ENCODE measurements around the gene CD24. TPM values are rescaled to one million over a fixed set of nuclear protein-coding genes. Genes with fewer than 3 reads are reported as not detected.
A peak's percentile ranks its signal among the peaks of the same experiment; 100 is the strongest.

Gene CD24
- total RNA-seq, 6 experiments from 2014 or later = 7.1 to 140 (median 55.5) TPM

DNA sequence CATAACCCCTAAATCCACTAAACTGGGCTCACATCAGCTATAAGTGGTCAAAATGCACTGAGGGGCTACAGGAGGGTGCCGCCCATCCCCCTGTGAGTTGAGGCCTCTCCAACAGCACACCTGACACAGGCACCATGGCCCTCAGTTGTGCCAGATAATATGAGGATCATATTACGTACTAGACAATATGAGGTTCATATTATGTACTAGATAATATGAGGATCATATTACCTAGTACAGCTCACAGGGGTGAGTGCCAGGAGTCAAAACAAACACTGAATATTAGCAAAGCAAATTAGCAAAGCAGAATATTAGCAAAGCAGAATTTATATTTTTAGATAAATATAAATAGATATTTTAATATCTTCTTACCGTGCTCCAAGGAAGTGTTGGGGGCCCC is 35.3 kb downstream of the CD24 start:
- H3K4me3 ChIP-seq = no peak overlapping the region
- H3K4me1 ChIP-seq = no peaks in the 10 kb centered on the region
- H3K9me3 ChIP-seq = no peaks in the 10 kb centered on the region
- H3K27ac ChIP-seq = no peak overlapping the region
- intact Hi-C loops (cut with DNase I) = no loop called here
- no peaks in the 10 kb centered on the region for H3K27me3 ChIP-seq
- H3K36me3 ChIP-seq = no peaks in the 10 kb centered on the region
- ATAC-seq (no peak), DNase-seq (no peak)
- WGBS (ENCODE audit: insufficient coverage, low coverage, low lambda C conversion rate, missing lambda C conversion rate) = 83% methylated on average over 3 of the region's 3 CpGs
- TF ChIP-seq POLR2A (IDR thresholded peaks at IDR 0.05) = no peak
- TF ChIP-seq CTCF (IDR thresholded peaks at IDR 0.05) = no peak

- H3K4me1 ChIP-seq = peaks cover 0 to 6% (median 0%) of the 10 kb centered on the region in 4 donors
- WGBS (ENCODE audit: insufficient coverage, low coverage, low lambda C conversion rate, missing lambda C conversion rate) = 19% methylated on average over 5 of the region's 5 CpGs
- H3K27me3 ChIP-seq = no peaks in the 10 kb centered on the region
- H3K27ac ChIP-seq = no peak overlapping the region
- peak in 3 of 4 donors; percentile 42 to 73 (median 65) for ATAC-seq
- no peak for TF ChIP-seq POLR2A (IDR thresholded peaks at IDR 0.05)
- TF ChIP-seq CTCF (IDR thresholded peaks at IDR 0.05) = no peak
- intact Hi-C loops (cut with DNase I) = no loop called here
- peak; percentile 44 to 71 (median 53) for DNase-seq
- no peak overlapping the region for H3K4me3 ChIP-seq
- no peaks in the 10 kb centered on the region for H3K9me3 ChIP-seq
- H3K36me3 ChIP-seq = no peaks in the 10 kb centered on the region
These were observed 46.8 kb downstream of the CD24 start for GRCh38 chr6:106927531-106928398.

- intact Hi-C loops (cut with DNase I) = no loop called here
- no peak for TF ChIP-seq CTCF (IDR thresholded peaks at IDR 0.05)
- TF ChIP-seq POLR2A (IDR thresholded peaks at IDR 0.05) = no peak
- DNase-seq (no peak), ATAC-seq (no peak)
- Histone ChIP-seq H3K9me3 (no peaks in the 10 kb centered on the region), H3K36me3 (no peaks in the 10 kb centered on the region), H3K27ac (no peak overlapping the region), H3K27me3 (no peaks in the 10 kb centered on the region), H3K4me1 (peaks cover 0 to 6% (median 0%) of the 10 kb centered on the region in 4 donors), H3K4me3 (no peak overlapping the region)
- 66% methylated on average over 3 of the region's 3 CpGs for WGBS (ENCODE audit: insufficient coverage, low coverage, low lambda C conversion rate, missing lambda C conversion rate)
These were observed 48.6 kb downstream of the CD24 start for GRCh38 chr6:106925948-106926347.

DNA sequence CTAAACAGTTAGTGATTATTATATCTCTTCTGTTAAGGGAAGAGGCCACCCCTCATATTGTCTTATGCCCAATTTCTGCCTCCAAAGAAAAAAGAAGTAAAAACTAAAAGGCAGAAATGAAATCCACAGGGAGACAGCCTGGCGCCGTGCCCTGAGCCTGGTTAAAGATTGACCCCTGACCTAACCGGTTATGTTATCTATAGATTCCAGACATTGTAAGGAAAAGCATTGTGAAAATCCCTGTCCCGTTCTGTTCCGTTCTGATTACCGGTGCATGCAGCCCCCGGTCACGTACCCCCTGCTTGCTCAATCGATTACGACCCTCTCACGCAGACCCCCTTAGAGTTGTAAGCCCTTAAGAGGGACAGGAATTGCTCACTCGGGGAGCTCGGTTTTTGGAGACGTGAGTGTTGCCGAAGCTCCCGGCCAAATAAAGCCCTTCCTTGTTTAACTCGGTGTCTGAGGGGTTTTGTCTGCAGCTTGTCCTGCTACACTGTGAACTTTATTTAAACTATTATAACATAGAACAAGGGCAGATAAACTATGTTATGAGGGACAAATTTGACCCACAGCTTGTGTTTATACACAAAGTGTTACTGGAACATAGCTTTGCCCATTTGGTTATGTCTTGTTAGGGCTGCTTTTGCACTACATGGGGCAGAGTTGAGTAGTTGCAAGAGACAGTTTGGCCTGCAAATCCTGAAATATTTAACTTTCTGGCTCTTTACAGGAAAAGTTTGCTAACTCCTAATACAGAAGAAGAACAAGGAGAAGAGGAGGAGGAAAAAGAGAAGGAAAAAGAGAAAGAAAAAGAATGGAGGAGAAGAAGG is 49.6 kb downstream of the CD24 start:
- WGBS (ENCODE audit: insufficient coverage, low coverage, low lambda C conversion rate, missing lambda C conversion rate) = 4% methylated on average over 14 of the region's 17 CpGs
- no peak overlapping the region for H3K27ac ChIP-seq
- TF ChIP-seq CTCF (IDR thresholded peaks at IDR 0.05) (no peak), POLR2A (IDR thresholded peaks at IDR 0.05) (no peak)
- peak in 1 of 3 donors; percentile 39 for DNase-seq
- H3K36me3 ChIP-seq = no peaks in the 10 kb centered on the region
- no peaks in the 10 kb centered on the region for H3K9me3 ChIP-seq
- no peaks in the 10 kb centered on the region for H3K27me3 ChIP-seq
- intact Hi-C loops (cut with DNase I) = no loop called here
- peaks cover 0 to 6% (median 0%) of the 10 kb centered on the region in 4 donors for H3K4me1 ChIP-seq
- no peak overlapping the region for H3K4me3 ChIP-seq
- ATAC-seq = no peak

All from right lobe of liver (tissue), 6 donors.